ENCODE results near the gene CEP152. TPM values are rescaled to one million over a fixed set of nuclear protein-coding genes. Genes with fewer than 3 reads are reported as not detected.
A peak's percentile ranks its signal among the peaks of the same experiment; 100 is the strongest.
"Not testable (repeated sequence)": the region's sequence is repeated elsewhere in the genome, so short reads cannot be mapped to it uniquely, and the experiment has no call there.

Gene CEP152, protein sequence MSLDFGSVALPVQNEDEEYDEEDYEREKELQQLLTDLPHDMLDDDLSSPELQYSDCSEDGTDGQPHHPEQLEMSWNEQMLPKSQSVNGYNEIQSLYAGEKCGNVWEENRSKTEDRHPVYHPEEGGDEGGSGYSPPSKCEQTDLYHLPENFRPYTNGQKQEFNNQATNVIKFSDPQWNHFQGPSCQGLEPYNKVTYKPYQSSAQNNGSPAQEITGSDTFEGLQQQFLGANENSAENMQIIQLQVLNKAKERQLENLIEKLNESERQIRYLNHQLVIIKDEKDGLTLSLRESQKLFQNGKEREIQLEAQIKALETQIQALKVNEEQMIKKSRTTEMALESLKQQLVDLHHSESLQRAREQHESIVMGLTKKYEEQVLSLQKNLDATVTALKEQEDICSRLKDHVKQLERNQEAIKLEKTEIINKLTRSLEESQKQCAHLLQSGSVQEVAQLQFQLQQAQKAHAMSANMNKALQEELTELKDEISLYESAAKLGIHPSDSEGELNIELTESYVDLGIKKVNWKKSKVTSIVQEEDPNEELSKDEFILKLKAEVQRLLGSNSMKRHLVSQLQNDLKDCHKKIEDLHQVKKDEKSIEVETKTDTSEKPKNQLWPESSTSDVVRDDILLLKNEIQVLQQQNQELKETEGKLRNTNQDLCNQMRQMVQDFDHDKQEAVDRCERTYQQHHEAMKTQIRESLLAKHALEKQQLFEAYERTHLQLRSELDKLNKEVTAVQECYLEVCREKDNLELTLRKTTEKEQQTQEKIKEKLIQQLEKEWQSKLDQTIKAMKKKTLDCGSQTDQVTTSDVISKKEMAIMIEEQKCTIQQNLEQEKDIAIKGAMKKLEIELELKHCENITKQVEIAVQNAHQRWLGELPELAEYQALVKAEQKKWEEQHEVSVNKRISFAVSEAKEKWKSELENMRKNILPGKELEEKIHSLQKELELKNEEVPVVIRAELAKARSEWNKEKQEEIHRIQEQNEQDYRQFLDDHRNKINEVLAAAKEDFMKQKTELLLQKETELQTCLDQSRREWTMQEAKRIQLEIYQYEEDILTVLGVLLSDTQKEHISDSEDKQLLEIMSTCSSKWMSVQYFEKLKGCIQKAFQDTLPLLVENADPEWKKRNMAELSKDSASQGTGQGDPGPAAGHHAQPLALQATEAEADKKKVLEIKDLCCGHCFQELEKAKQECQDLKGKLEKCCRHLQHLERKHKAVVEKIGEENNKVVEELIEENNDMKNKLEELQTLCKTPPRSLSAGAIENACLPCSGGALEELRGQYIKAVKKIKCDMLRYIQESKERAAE (N-terminal part only)
- 8.4 TPM for polyA plus RNA-seq

GRCh38 chr15:48810414-48811324 lies at the start of gene CEP152:
TSS of gene CEP152 (minus strand) at chr15:48811069. CDS start at chr15:48805649, 5,420 bp downstream.
- peak within 1 kb of the TSS; percentile 87 to 97 (median 94) for H3K27ac Mint-ChIP-seq
- H3K36me3 Mint-ChIP-seq = no peaks in the 10 kb centered on the region
- no peaks in the 10 kb centered on the region for H3K9me3 Mint-ChIP-seq
- peak within 1 kb of the TSS; percentile 92 to 99 (median 97) for H3K4me3 Mint-ChIP-seq
- peaks cover 19 to 21% (median 21%) of the 10 kb centered on the region in 3 donors for H3K4me1 Mint-ChIP-seq
- H3K27me3 Mint-ChIP-seq = no peaks in the 10 kb centered on the region

GRCh38 chr15:48859426-48859825 lies 48.6 kb upstream of the CEP152 start:
- Mint-ChIP-seq H3K4me1 (peaks cover 0 to 3% (median 1%) of the 10 kb centered on the region in 3 donors), H3K4me3 (no peak overlapping the region), H3K36me3 (no peaks in the 10 kb centered on the region), H3K9me3 (no peaks in the 10 kb centered on the region), H3K27me3 (no peaks in the 10 kb centered on the region), H3K27ac (no peak overlapping the region)

DNA sequence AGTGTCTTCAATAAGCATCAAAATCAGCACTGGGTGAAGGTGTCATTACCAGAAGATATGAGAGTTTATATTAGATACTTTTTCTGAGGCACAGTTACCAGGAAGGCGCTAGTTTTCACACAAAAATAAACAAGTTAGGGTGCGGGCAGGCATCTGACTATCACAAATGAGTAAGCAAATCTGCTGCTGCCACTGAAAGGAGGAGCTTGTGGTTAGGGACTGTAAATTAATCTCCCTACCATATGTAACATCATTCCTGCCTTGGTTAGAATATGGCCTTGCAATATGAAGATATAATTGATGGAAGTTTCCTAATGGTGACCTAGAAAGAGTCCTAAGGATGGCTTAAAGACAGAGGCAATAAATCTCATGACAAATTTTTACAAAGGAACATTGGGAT lies 47.5 kb upstream of the CEP152 start:
- Mint-ChIP-seq H3K9me3 (no peaks in the 10 kb centered on the region), H3K27me3 (no peaks in the 10 kb centered on the region), H3K27ac (no peak overlapping the region), H3K4me1 (peaks cover 0 to 3% (median 1%) of the 10 kb centered on the region in 3 donors), H3K36me3 (no peaks in the 10 kb centered on the region), H3K4me3 (no peak overlapping the region)

- no peak overlapping the region for H3K27ac Mint-ChIP-seq
- peaks cover 1% of the 10 kb centered on the region for H3K27me3 Mint-ChIP-seq
- no peaks in the 10 kb centered on the region for H3K9me3 Mint-ChIP-seq
- H3K4me1 Mint-ChIP-seq = peaks cover 0 to 1% (median 0%) of the 10 kb centered on the region in 3 donors
- no peaks in the 10 kb centered on the region for H3K36me3 Mint-ChIP-seq
- H3K4me3 Mint-ChIP-seq = no peak overlapping the region
Observed at GRCh38 chr15:48856942-48857341, 46.1 kb upstream of the CEP152 start.

GRCh38 chr15:48855501-48856440 lies 44.9 kb upstream of the CEP152 start:
- Mint-ChIP-seq H3K27ac (no peak overlapping the region), H3K27me3 (peaks cover 1% of the 10 kb centered on the region)

GRCh38 chr15:48854434-48854833 lies 43.6 kb upstream of the CEP152 start:
- not testable (repeated sequence) for H3K36me3 Mint-ChIP-seq, H3K27ac Mint-ChIP-seq, H3K4me1 Mint-ChIP-seq, H3K9me3 Mint-ChIP-seq, H3K4me3 Mint-ChIP-seq, H3K27me3 Mint-ChIP-seq

More at GRCh38 chr15:48855501-48856440, 44.9 kb upstream of the CEP152 start:
- Mint-ChIP-seq H3K4me3 (no peak overlapping the region), H3K36me3 (no peaks in the 10 kb centered on the region), H3K4me1 (no peaks in the 10 kb centered on the region), H3K9me3 (no peaks in the 10 kb centered on the region)

DNA sequence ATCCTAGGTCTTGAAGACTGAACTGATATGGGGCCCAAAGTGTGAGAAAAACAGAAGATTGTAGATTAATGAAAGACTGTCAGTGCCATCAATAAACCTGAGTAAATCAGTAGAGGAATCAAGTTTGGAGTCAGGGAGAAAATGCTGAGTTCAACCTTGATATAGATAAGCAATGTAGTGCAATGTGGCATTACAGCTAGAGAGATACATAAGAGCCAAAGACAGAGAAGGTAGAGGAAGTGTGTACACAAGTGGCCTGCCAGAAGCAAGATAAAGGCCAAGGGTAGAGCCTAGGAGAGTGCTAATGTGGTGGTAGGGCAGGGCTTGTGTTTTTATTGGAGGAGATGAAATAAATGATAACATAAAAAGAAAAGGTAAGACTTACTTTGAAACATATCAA lies 41.1 kb upstream of the CEP152 start:
- peaks cover 12% of the 10 kb centered on the region for H3K27me3 Mint-ChIP-seq
- no peak overlapping the region for H3K4me3 Mint-ChIP-seq
- no peaks in the 10 kb centered on the region for H3K9me3 Mint-ChIP-seq
- no peaks in the 10 kb centered on the region for H3K4me1 Mint-ChIP-seq
- H3K36me3 Mint-ChIP-seq = no peaks in the 10 kb centered on the region
- no peak overlapping the region for H3K27ac Mint-ChIP-seq

- Mint-ChIP-seq H3K27ac (no peak overlapping the region), H3K4me3 (no peak overlapping the region), H3K36me3 (no peaks in the 10 kb centered on the region), H3K27me3 (peaks cover 13% of the 10 kb centered on the region), H3K9me3 (no peaks in the 10 kb centered on the region), H3K4me1 (no peaks in the 10 kb centered on the region)
Observed at GRCh38 chr15:48850648-48851047, 39.8 kb upstream of the CEP152 start.

DNA sequence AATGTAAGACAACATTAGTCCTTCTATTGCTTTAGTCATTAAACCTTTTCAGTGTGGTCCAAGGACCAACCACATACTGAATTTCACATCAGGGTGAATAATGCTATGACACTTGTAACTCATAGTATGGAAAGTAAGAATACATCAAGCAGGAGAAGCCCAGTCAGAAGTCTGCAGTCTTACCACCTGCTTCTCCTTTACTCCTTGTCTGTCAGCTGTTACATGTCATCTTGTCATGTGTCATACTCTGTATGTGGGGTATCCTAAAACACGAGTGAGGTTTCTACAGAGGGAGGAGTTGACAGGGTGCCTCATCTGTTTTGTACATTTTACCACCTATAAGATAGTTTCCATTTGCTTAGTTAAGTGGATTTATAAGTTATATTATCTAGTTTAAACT lies 34.3 kb upstream of the CEP152 start:
- peaks cover 12% of the 10 kb centered on the region for H3K27me3 Mint-ChIP-seq
- H3K9me3 Mint-ChIP-seq = no peaks in the 10 kb centered on the region
- no peak overlapping the region for H3K4me3 Mint-ChIP-seq
- H3K27ac Mint-ChIP-seq = no peak overlapping the region
- H3K4me1 Mint-ChIP-seq = no peaks in the 10 kb centered on the region
- H3K36me3 Mint-ChIP-seq = no peaks in the 10 kb centered on the region

- Mint-ChIP-seq H3K36me3 (no peaks in the 10 kb centered on the region), H3K4me1 (no peaks in the 10 kb centered on the region), H3K27ac (no peak overlapping the region), H3K9me3 (peaks cover 0 to 2% (median 0%) of the 10 kb centered on the region in 3 donors), H3K27me3 (peaks cover 6% of the 10 kb centered on the region), H3K4me3 (no peak overlapping the region)
Observed at GRCh38 chr15:48842501-48842900, 31.6 kb upstream of the CEP152 start.

DNA sequence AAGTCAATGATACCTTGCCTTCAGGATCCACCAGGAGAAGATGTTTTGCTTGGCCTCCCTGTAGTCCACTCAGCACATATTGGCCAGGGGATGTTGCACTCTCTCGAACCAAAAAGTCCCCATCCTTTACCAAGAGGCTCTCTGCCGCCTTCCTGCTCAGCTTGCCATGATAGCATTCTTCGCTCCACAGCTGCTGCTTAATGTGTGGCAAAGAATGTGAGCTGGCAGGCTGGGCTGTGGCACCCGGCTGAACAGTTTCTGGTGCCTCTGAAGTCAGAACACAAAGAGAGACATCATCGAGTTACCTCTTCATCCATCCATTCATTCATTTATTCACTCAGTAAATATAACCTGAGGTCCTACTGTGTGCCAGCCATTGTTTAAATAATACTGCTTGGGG lies 23.9 kb upstream of the CEP152 start:
- H3K36me3 Mint-ChIP-seq = no peaks in the 10 kb centered on the region
- no peaks in the 10 kb centered on the region for H3K4me1 Mint-ChIP-seq
- H3K27ac Mint-ChIP-seq = no peak overlapping the region
- H3K9me3 Mint-ChIP-seq = peaks cover 4 to 22% (median 8%) of the 10 kb centered on the region in 3 donors
- H3K27me3 Mint-ChIP-seq = peaks cover 19% of the 10 kb centered on the region
- H3K4me3 Mint-ChIP-seq = no peak overlapping the region

- H3K9me3 Mint-ChIP-seq = peaks cover 4 to 22% (median 7%) of the 10 kb centered on the region in 3 donors
- no peak overlapping the region for H3K4me3 Mint-ChIP-seq
- no peaks in the 10 kb centered on the region for H3K36me3 Mint-ChIP-seq
- H3K27ac Mint-ChIP-seq = peak overlapping the region in 1 of 3 donors; percentile 64
- no peaks in the 10 kb centered on the region for H3K4me1 Mint-ChIP-seq
- H3K27me3 Mint-ChIP-seq = peaks cover 19% of the 10 kb centered on the region
Observed at GRCh38 chr15:48833526-48834239, 22.8 kb upstream of the CEP152 start.

Data from IgD-negative memory B cell (primary cell).